Measurements from ENCODE around the gene OR56A1. TPM values are rescaled to one million over a fixed set of nuclear protein-coding genes. Genes with fewer than 3 reads are reported as not detected.

Gene OR56A1
- total and polyA plus RNA-seq, 2 of the 13 experiments (the other 11 are each of a cell fraction or from before 2014, with no cell fraction given), result not detected

DNA sequence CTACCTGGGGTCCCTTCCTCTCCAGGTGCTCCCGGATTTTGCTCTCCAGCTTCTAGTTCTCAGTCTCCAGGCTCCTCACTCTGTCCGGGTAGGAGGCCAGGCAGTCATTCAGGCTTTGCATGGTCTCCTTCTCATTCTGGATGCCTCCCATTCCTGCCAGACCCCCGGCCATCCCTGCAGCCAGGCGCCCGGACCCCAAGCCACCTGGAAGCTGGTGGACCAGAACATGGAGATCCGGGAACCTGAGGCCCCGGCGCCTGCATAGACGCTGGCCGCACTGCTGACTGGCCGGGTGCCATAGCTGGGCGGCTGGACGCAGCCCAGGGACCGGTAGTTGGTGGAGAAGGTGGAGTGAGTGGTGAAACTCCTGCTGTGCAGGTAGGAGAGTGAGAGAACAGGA lies 35.8 kb downstream of the OR56A1 start:
- in situ Hi-C loops (cut with HindIII; ENCODE audit: extremely low pct_ligation_motif_present, low pct_unique_long_range_greater_than_20kb) (no loop called here), intact Hi-C loops (cut with micrococcal nuclease; ENCODE audit: unreplicated experiment) (no loop called here)
- Histone ChIP-seq H3K4me3 (replicated peaks in 1 of 3; ENCODE audit: insufficient read depth in 1 of 3, low read depth in 2 of 3, low read length in 3 of 3) (no peak overlapping the region), H3K9ac (ENCODE audit: insufficient read depth, low read depth, low read length) (no peak overlapping the region), H3K4me2 (ENCODE audit: low read depth, low read length) (no peak overlapping the region), H2AFZ (ENCODE audit: low read length) (no peak overlapping the region), H3K9me3 (ENCODE audit: low read length) (no peaks in the 10 kb centered on the region), H3K27ac (ENCODE audit: extremely low read length, insufficient read depth, low read length) (no peak overlapping the region), H3K79me2 (ENCODE audit: insufficient read depth, low read length) (no peaks in the 10 kb centered on the region), H4K20me1 (ENCODE audit: insufficient read depth, low read length) (no peaks in the 10 kb centered on the region), H3K4me1 (ENCODE audit: insufficient read depth, low read length) (no peaks in the 10 kb centered on the region), H3K27me3 (ENCODE audit: control insufficient read depth in 1 of 2, insufficient read depth in 2 of 2, low read length in 2 of 2) (0 out of 5 replicates have a peak, but pooled peaks cover 0 to 8% of the 10 kb centered on the region in 2 experiments), H3K36me3 (replicated peaks in 1 of 2; ENCODE audit: control insufficient read depth in 1 of 2, insufficient read depth in 2 of 2, low read length in 2 of 2) (no peaks in the 10 kb centered on the region)
- POLR2A ChIA-PET, result no interaction called here
- 22% methylated on average over 12 of the region's 14 CpGs for WGBS (ENCODE audit: low lambda C conversion rate)
- no peak for TF ChIP-seq REPIN1 (CRISPR knock-in tag; IDR thresholded peaks at IDR 0.05; ENCODE audit: borderline replicate concordance, low read depth)
- TF ChIP-seq NFYC (CRISPR knock-in tag; IDR thresholded peaks at IDR 0.05), result no peak
- TF ChIP-seq MATR3 (CRISPR knock-in tag; IDR thresholded peaks at IDR 0.05), result no peak
- no peak for TF ChIP-seq PHB2 (IDR thresholded peaks at IDR 0.05; ENCODE audit: partially characterized antibody)
- TF ChIP-seq ZNF790 (CRISPR knock-in tag; IDR thresholded peaks at IDR 0.05; ENCODE audit: borderline replicate concordance), result no peak
- no peak for TF ChIP-seq ZNF598 (CRISPR knock-in tag; IDR thresholded peaks at IDR 0.05; ENCODE audit: borderline replicate concordance)
- no peak for TF ChIP-seq ZNF558 (CRISPR knock-in tag; IDR thresholded peaks at IDR 0.05; ENCODE audit: borderline replicate concordance)
- TF ChIP-seq ELF1 (CRISPR knock-in tag; IDR thresholded peaks at IDR 0.05), result no peak
- TF ChIP-seq ZNF12 (CRISPR knock-in tag; IDR thresholded peaks at IDR 0.05), result no peak
- TF ChIP-seq, protein P1, sequence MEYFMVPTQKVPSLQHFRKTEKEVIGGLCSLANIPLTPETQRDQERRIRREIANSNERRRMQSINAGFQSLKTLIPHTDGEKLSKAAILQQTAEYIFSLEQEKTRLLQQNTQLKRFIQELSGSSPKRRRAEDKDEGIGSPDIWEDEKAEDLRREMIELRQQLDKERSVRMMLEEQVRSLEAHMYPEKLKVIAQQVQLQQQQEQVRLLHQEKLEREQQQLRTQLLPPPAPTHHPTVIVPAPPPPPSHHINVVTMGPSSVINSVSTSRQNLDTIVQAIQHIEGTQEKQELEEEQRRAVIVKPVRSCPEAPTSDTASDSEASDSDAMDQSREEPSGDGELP (IDR thresholded peaks at IDR 0.05; ENCODE audit: borderline replicate concordance, low read depth), result no peak
- TF ChIP-seq ZNF235 (CRISPR knock-in tag; IDR thresholded peaks at IDR 0.05; ENCODE audit: borderline replicate concordance), result no peak
- no peak for TF ChIP-seq AGO2 (optimal IDR thresholded peaks at IDR 0.05; ENCODE audit: low read depth, low read length)
- no peak for TF ChIP-seq PAX8 (CRISPR knock-in tag; IDR thresholded peaks at IDR 0.05; ENCODE audit: borderline replicate concordance)
- DNase-seq (ENCODE audit: low spot score) (no peak), ATAC-seq (no peak), FAIRE-seq (no peak)
- CTCF ChIA-PET (ENCODE audit: low intra/inter-chr PET ratio, low total read pairs), result no interaction called here
- BruUV-seq (replicated peaks), result no TSS peak

Measured in HepG2 (cell line).